Activated naive CD8-positive, alpha-beta T cell treated with anti-CD3 and anti-CD28 coated beads, Interleukin-2, amount 10 ng/mL, durations not matched to agents 7 days and 5 days (primary cell): ENCODE data around the gene MYT1. TPM values are rescaled to one million over a fixed set of nuclear protein-coding genes. Genes with fewer than 3 reads are reported as not detected.
A peak's percentile ranks its signal among the peaks of the same experiment; 100 is the strongest.

Source experiments
- ATAC-seq: fragments of 150-1000 bp; cut with Tn5 transposase; one replicate; pipeline ENCODE4 v1.10.0; 2021; ENCODE audit warnings: low read depth, moderate library complexity
- POLR2A ChIA-PET: fragments of 350-600 bp; sonication (Branson Sonifier 250); formaldehyde crosslinking; loops from one replicate; lab custom pipeline; 2021; ENCODE audit warnings: antibody characterized with exemption; lab: Charles Lee
- DNase-seq: peaks from one replicate; pipeline ENCODE4 v3.0.0; 2021
- H3K27ac Mint-ChIP-seq: one replicate; pipeline ENCODE4 v1.8.0; 2022; ENCODE audit warnings: mild to moderate bottlenecking, mixed read lengths
- H3K27me3 Mint-ChIP-seq: one replicate; pipeline ENCODE4 v1.8.0; 2022; ENCODE audit warnings: mild to moderate bottlenecking, moderate library complexity, mixed read lengths
- H3K36me3 Mint-ChIP-seq: one replicate; pipeline ENCODE4 v1.8.0; 2021; ENCODE audit warnings: mild to moderate bottlenecking, mixed read lengths
- H3K4me1 Mint-ChIP-seq: one replicate; pipeline ENCODE4 v1.8.0; 2021; ENCODE audit warnings: mixed read lengths
- H3K4me3 Mint-ChIP-seq: one replicate; pipeline ENCODE4 v1.8.0; 2022; ENCODE audit warnings: mild to moderate bottlenecking, moderate library complexity, mixed read lengths
- H3K9me3 Mint-ChIP-seq: one replicate; pipeline ENCODE4 v1.8.0; 2021; ENCODE audit warnings: mixed read lengths
- total RNA-seq, 2 experiments: library from RNA; stranded (reverse); gene quantifications; one replicate each; pipeline ENCODE4 v1.2.3, GENCODE V29; 2021

The MYT1 gene
- total RNA-seq, 2 experiments from 2014 or later: 0.06 TPM; not detected in 1

GRCh38 chr20:64161356-64162238, 2.7 kb upstream of the MYT1 start:
- Mint-ChIP-seq H3K4me3 (no peak overlapping the region), H3K9me3 (no peaks in the 10 kb centered on the region), H3K4me1 (peaks cover 3% of the 10 kb centered on the region), H3K27me3 (peaks cover 34% of the 10 kb centered on the region), H3K36me3 (no peaks in the 10 kb centered on the region), H3K27ac (no peak overlapping the region)
- POLR2A ChIA-PET: no interaction called here
- peak; percentile 58 for DNase-seq
- peak; percentile 54 for ATAC-seq

GRCh38 chr20:64162239-64162910, 1.9 kb upstream of the MYT1 start:
- POLR2A ChIA-PET: no interaction called here
- Mint-ChIP-seq H3K4me1 (peaks cover 3% of the 10 kb centered on the region), H3K4me3 (no peak overlapping the region), H3K9me3 (no peaks in the 10 kb centered on the region), H3K27me3 (peaks cover 36% of the 10 kb centered on the region), H3K27ac (no peak overlapping the region), H3K36me3 (no peaks in the 10 kb centered on the region)
- no peak for ATAC-seq
- DNase-seq: no peak

GRCh38 chr20:64163776-64164122, 503 bp upstream of the MYT1 start:
- DNase-seq (no peak), ATAC-seq (no peak)
- Mint-ChIP-seq H3K27ac (no peak overlapping the region), H3K27me3 (peaks cover 36% of the 10 kb centered on the region), H3K4me3 (no peak overlapping the region), H3K36me3 (no peaks in the 10 kb centered on the region), H3K4me1 (peaks cover 3% of the 10 kb centered on the region), H3K9me3 (no peaks in the 10 kb centered on the region)
- POLR2A ChIA-PET: no interaction called here

- Mint-ChIP-seq H3K27me3 (peaks cover 35% of the 10 kb centered on the region), H3K4me3 (no peak overlapping the region), H3K27ac (no peak overlapping the region), H3K9me3 (no peaks in the 10 kb centered on the region), H3K4me1 (peaks cover 3% of the 10 kb centered on the region), H3K36me3 (no peaks in the 10 kb centered on the region)
- no peak for ATAC-seq
- POLR2A ChIA-PET: no interaction called here
- DNase-seq: no peak
These were observed 1.8 kb downstream of the MYT1 start for GRCh38 chr20:64165866-64166600.

- H3K4me1 Mint-ChIP-seq: peaks cover under 1% of the 10 kb centered on the region
- H3K4me3 Mint-ChIP-seq: no peak overlapping the region
- DNase-seq (no peak), ATAC-seq (no peak)
- H3K27ac Mint-ChIP-seq: no peak overlapping the region
- H3K36me3 Mint-ChIP-seq: no peaks in the 10 kb centered on the region
- POLR2A ChIA-PET: no interaction called here
- H3K27me3 Mint-ChIP-seq: peaks cover 26% of the 10 kb centered on the region
- H3K9me3 Mint-ChIP-seq: no peaks in the 10 kb centered on the region
These were observed 2.7 kb downstream of the MYT1 start for GRCh38 chr20:64166721-64167615.

GRCh38 chr20:64167676-64168075, 3.4 kb downstream of the MYT1 start:
- Mint-ChIP-seq H3K27me3 (peaks cover 20% of the 10 kb centered on the region), H3K27ac (no peak overlapping the region), H3K36me3 (no peaks in the 10 kb centered on the region), H3K4me1 (no peaks in the 10 kb centered on the region), H3K9me3 (no peaks in the 10 kb centered on the region), H3K4me3 (no peak overlapping the region)
- POLR2A ChIA-PET: no interaction called here
- DNase-seq: no peak
- no peak for ATAC-seq

- Mint-ChIP-seq H3K4me1 (no peaks in the 10 kb centered on the region), H3K27ac (no peak overlapping the region), H3K9me3 (no peaks in the 10 kb centered on the region), H3K4me3 (no peak overlapping the region), H3K27me3 (peaks cover 17% of the 10 kb centered on the region), H3K36me3 (no peaks in the 10 kb centered on the region)
- DNase-seq (no peak), ATAC-seq (no peak)
- POLR2A ChIA-PET: no interaction called here
These were observed 4.3 kb downstream of the MYT1 start for GRCh38 chr20:64168381-64169090.

GRCh38 chr20:64169091-64169560, 4.9 kb downstream of the MYT1 start:
- peaks cover 13% of the 10 kb centered on the region for H3K27me3 Mint-ChIP-seq
- no peaks in the 10 kb centered on the region for H3K9me3 Mint-ChIP-seq
- no peaks in the 10 kb centered on the region for H3K36me3 Mint-ChIP-seq
- POLR2A ChIA-PET: no interaction called here
- H3K4me3 Mint-ChIP-seq: no peak overlapping the region
- H3K27ac Mint-ChIP-seq: no peak overlapping the region
- DNase-seq: no peak
- ATAC-seq: no peak
- no peaks in the 10 kb centered on the region for H3K4me1 Mint-ChIP-seq

GRCh38 chr20:64171211-64171610, 7.0 kb downstream of the MYT1 start:
- Mint-ChIP-seq H3K9me3 (no peaks in the 10 kb centered on the region), H3K4me1 (no peaks in the 10 kb centered on the region), H3K27ac (no peak overlapping the region), H3K27me3 (peaks cover 8% of the 10 kb centered on the region), H3K4me3 (no peak overlapping the region), H3K36me3 (no peaks in the 10 kb centered on the region)
- POLR2A ChIA-PET: no interaction called here
- ATAC-seq: no peak
- DNase-seq: no peak

GRCh38 chr20:64173116-64173515, 8.9 kb downstream of the MYT1 start:
- no peak for DNase-seq
- no peak overlapping the region for H3K4me3 Mint-ChIP-seq
- POLR2A ChIA-PET: no interaction called here
- H3K9me3 Mint-ChIP-seq: no peaks in the 10 kb centered on the region
- no peaks in the 10 kb centered on the region for H3K4me1 Mint-ChIP-seq
- no peaks in the 10 kb centered on the region for H3K36me3 Mint-ChIP-seq
- peaks cover 8% of the 10 kb centered on the region for H3K27me3 Mint-ChIP-seq
- ATAC-seq: no peak
- no peak overlapping the region for H3K27ac Mint-ChIP-seq

GRCh38 chr20:64176551-64176950, 12.3 kb downstream of the MYT1 start:
- Mint-ChIP-seq H3K36me3 (no peaks in the 10 kb centered on the region), H3K9me3 (peaks cover 6% of the 10 kb centered on the region), H3K4me3 (no peak overlapping the region), H3K27ac (no peak overlapping the region), H3K4me1 (peaks cover 13% of the 10 kb centered on the region), H3K27me3 (peaks cover 12% of the 10 kb centered on the region)
- DNase-seq: no peak
- POLR2A ChIA-PET: no interaction called here
- ATAC-seq: no peak

- POLR2A ChIA-PET: no interaction called here
- Mint-ChIP-seq H3K9me3 (peaks cover 6% of the 10 kb centered on the region), H3K4me1 (peaks cover 13% of the 10 kb centered on the region), H3K27ac (no peak overlapping the region), H3K4me3 (no peak overlapping the region), H3K27me3 (peaks cover 13% of the 10 kb centered on the region), H3K36me3 (no peaks in the 10 kb centered on the region)
- DNase-seq (no peak), ATAC-seq (no peak)
These were observed 12.7 kb downstream of the MYT1 start for GRCh38 chr20:64176971-64177370.
